NCI-H2171 (cell line): ENCODE results near the gene SP110.
"Not testable (repeated sequence)": the region's sequence is repeated elsewhere in the genome, so short reads cannot be mapped to it uniquely, and the experiment has no call there.

ENCODE experiments used
- DNase-seq: peaks from one replicate; lab custom pipeline; 2025; lab: John Stamatoyannopoulos, UW

The SP110 gene

GRCh38 chr2:230219419-230220331 lies at the start of gene SP110:
Gene SP110, minus strand, starts transcription at chr2:230219984. Its CDS starts 3,057 bp downstream, at chr2:230216927.
- no peak for DNase-seq

- DNase-seq: no peak
Measured at GRCh38 chr2:230268606-230269243, 48.9 kb upstream of the SP110 start.

- no peak for DNase-seq
Measured at GRCh38 chr2:230267556-230267955, 47.8 kb upstream of the SP110 start.

DNA sequence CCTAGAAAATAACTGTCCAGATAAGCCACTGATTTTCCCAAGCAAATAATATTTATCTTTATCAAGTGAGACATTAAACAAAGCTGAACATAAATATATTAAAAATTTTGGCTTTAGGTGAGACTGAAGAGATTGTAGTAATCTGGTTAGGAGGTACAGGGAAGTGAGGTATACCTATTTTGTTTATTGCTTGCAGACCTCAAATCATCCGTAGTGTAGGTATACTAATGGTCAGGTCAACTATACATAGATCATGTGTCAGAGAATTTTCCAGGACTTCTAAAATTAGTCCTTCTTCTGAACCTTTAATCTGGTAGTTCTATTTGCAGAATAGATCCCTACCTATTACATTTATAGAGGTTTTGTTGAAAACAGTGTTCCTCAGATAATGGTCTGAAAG lies 47.3 kb upstream of the SP110 start:
- DNase-seq: no peak

DNA sequence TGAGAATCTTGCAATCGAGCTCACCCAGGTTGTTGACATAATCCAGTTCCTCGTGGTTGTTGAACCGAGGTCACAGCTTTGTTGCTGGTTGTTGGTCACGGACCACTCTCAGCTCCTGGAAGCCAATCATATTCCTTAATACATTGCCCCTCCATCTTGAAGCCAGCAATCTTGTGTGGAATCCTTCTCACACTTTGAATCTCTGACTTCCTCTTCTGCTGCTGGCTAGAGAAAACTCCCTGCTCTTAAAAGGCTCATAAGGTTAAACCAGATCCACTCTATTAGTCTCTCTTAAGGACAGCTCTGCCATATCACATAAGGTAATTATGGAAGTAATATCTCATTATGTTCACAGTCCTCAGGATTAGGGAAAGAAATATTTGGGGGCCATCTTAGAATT lies 46.9 kb upstream of the SP110 start:
- DNase-seq: no peak

DNA sequence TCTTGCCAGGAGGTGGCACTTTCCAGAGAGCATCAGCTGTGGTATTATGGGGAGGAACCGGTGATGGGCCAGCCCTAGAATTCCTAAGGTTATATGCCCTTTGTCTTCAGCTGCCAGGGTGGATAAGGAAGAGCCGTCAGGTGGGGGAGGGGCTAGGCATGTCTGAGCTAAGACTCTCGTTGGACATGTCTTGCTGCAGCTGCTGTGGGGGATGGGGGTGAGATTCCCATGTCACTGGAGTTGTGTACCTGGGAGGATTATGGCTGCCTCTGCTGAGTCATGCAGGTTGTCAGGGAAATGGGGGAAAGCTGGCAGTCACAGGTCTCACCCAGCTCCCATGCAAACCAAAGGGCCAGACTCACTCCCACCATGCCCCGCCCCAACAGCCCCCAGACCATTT lies 45.2 kb upstream of the SP110 start:
- DNase-seq: not testable (repeated sequence)

DNA sequence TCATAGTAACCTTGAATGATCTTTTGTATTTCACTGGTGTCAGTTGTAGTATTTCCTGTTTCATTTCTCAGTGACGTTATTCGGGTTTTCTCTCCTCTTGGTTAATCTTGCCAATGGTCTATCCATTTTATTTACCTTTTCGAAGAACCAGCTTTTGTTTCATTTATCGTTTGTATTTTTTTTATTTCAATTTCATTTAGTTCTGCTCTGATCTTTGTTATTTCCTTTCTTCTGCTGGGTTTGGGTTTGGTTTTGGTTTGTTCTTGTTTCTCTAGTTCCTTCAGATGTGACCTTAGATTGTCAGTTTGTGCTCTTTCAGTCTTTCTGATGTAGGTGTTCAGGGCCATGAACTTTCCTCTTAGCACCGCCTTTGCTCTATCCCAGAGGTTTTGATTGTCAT lies 42.5 kb upstream of the SP110 start:
- no peak for DNase-seq

GRCh38 chr2:230258483-230258882 lies 38.7 kb upstream of the SP110 start:
- DNase-seq: no peak

GRCh38 chr2:230256733-230257332 lies 37.0 kb upstream of the SP110 start:
- no peak for DNase-seq

DNA sequence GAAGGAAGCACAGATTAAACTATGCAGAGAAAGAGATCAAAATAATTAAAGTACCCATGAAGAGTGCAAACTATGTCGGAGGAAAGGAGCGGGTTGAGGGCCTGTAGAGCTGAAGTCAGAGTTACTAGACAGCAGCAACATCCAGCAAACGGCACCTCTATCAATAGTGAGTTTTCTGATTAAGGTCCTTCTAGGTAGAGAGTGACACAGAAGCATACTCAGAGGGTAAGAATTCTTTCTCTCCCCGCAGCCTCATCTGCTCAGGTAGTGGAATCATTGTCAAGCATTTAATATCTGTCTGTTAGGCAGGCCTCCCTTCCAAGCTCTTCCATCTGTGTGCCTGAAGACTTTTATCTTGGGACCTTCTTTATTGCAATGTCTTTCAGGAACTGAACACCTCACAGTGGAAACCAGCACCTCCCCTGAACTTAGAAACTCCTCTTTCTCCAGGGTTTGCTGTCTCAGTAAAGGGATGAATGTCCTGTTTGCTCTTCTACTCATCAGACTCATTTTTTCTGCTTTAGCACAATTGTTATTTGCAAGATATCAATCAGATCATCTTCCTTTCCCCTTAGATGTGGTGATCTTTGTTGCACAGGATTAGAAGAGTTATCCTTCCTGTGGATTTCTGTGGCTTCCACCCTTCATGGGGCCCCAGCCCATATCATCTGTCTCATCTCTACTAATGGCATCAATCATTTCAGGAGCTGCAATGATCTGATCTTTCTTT lies 34.5 kb upstream of the SP110 start:
- no peak for DNase-seq

GRCh38 chr2:230250231-230250630 lies 30.4 kb upstream of the SP110 start:
- DNase-seq: no peak

- no peak for DNase-seq
Measured at GRCh38 chr2:230246206-230246605, 26.4 kb upstream of the SP110 start.

DNA sequence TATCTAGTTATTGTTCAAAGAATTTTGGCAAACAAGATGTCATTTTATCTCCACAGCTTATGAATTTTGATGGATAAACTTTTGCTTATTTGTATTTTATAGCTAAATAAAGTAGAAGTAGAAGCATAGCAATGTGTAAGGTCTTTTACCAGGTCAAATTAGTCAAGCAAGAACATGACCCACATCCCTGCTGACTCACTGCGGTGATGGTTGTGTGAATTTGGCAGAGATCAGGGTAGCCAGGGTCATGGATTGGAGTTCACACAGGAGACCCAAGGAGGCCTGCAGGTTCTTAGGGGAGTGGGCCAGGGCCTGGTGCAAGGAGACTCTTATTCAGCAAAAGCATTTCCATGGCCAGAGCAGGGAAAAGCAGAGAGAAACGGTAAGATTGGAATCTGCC lies 24.4 kb upstream of the SP110 start:
- no peak for DNase-seq

DNA sequence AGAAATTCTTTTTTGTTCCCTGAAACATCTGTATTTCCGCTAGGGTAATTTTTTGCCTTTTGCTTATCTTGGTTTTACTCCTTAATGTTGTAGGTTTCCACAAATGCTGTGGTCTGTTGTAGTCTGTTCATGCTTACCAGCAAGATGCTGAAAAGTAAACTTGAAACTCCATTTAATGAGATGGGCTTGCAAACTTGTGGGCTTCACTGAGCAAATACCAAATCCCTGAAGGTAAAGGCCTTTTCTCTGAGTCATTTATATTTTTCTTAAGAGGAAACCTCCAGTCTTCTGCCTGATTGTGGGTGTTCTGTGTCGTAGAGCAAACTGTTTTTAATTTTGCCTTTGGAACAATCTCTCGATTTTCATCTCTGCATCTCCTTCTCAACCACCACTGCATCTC lies 15.1 kb upstream of the SP110 start:
- DNase-seq: no peak

DNA sequence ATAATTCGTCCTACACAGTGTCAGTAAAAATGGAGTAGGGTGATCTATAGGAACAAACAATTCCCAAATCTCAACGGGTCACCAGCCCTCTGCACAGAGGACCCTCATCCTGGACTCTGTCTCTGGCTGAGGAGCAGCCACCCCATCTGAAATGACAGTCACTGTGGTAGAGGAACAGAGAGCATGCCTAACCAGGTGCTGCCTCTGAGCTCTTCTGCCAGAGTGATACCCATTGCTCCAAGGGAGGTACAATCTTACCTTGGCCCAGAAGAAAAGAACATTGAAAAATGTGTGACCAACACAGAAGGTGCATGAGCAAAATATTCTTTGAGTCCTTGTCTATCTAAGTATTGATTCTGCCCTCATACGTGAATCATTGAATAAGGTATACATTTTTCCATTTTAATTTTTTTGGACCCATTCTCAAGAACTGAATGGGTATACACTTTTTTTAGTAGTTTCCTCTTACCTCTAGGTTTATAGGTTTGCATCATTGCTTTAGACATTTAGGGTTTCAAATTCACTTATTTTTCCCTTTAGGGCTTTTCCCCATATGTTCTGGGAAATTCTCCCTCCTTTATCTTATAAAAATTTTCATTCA lies 14.4 kb upstream of the SP110 start:
- no peak for DNase-seq

DNA sequence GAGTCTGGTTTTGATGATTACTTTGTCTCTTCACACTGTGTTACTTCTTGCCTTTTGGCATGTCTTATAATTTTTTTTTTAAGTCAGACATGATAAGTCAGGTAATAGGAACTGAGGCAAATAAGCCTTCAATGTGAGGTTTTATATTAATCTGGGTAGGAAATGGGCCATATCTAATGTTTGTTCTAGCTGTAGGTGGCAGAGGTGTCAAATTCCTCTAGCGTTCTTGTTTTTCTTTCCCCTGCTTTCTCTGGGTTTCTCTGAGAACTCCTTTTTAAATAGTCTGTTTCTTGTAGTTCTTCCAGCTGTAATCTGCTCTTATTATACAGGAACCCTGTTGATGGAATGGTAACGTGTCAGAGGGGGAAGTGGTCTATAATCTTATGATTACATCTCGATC lies 11.5 kb upstream of the SP110 start:
- no peak for DNase-seq

- DNase-seq: no peak
Measured at GRCh38 chr2:230230496-230231200, 10.9 kb upstream of the SP110 start.

GRCh38 chr2:230230087-230230486 lies 10.3 kb upstream of the SP110 start:
- no peak for DNase-seq

- DNase-seq: no peak
Measured at GRCh38 chr2:230227216-230227615, 7.4 kb upstream of the SP110 start.

GRCh38 chr2:230226051-230226551 lies 6.3 kb upstream of the SP110 start:
- DNase-seq: no peak

GRCh38 chr2:230225486-230225885 lies 5.7 kb upstream of the SP110 start, which contains the start of gene SP140:
Gene SP140, plus strand, starts transcription at chr2:230225736. Its CDS starts 109 bp downstream, at chr2:230225845.
- DNase-seq: no peak
